Bronchial epithelial cell (primary cell): ENCODE measurements around the gene RNU5D-1. TPM values are rescaled to one million over a fixed set of nuclear protein-coding genes. Genes with fewer than 3 reads are reported as not detected.
"Not testable (repeated sequence)": the region's sequence is repeated elsewhere in the genome, so short reads cannot be mapped to it uniquely, and the experiment has no call there.

Experiments used
- DNase-seq: peaks from one replicate; pipeline ENCODE4 v3.0.0-alpha.2; 2010; ENCODE audit warnings: low read depth
- FAIRE-seq: peaks from 2 replicates; lab custom pipeline; 2011; peaks lifted over from hg19 to GRCh38; lab: Jason Lieb, UNC
- H3K27me3 ChIP-seq: 2 replicates; pipeline ENCODE4 v1.5.1; 2011; ENCODE audit warnings: low read length; ENCODE audit not compliant: control insufficient read depth, insufficient read depth
- H3K36me3 ChIP-seq: 2 replicates; pipeline ENCODE4 v1.5.1; 2011; ENCODE audit warnings: low read length; ENCODE audit not compliant: control insufficient read depth, insufficient read depth
- H3K4me3 ChIP-seq: 2 replicates; pipeline ENCODE4 v1.5.1; 2011; ENCODE audit warnings: mild to moderate bottlenecking, low read depth, low read length, control low read depth
- CTCF ChIP-seq: IDR thresholded peaks from 2 replicates; pipeline ENCODE4 v1.5.1; 2011; ENCODE audit warnings: mild to moderate bottlenecking, moderate library complexity, low read length, control low read depth, inconsistent platforms; ENCODE audit not compliant: insufficient read depth, severe bottlenecking
- total RNA-seq: library from RNA; depleted of rRNA; stranded (reverse); fragments of >200 nt; gene quantifications from 2 replicates; pipeline ENCODE4 v1.2.1, GENCODE V29; 2014

The RNU5D-1 gene
- total RNA-seq, 1 donor from 2014 or later = not detected

DNA sequence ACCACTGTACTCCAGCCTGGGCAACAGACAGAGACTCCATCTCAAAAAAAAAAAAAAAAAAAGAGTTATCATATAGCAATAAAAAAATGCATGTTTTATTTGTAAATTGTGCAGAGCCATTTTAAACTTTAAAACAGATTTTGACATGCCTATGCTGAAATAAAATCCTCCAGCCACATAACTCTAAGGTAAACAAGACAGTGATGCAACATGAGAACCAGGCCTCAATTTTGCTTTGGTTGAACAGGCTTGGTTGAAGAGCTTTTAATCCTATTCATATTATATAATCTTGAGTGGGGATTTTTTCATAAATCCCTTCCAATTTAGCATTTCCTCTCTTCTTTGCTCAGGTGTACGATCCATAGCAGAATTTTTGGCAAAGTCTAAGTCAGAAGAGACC, 30.4 kb downstream of the RNU5D-1 start:
- TF ChIP-seq CTCF = no peak
- DNase-seq (peak; percentile 55), FAIRE-seq (no peak)
- H3K4me3 ChIP-seq = no peak overlapping the region
- H3K27me3 ChIP-seq = no peaks in the 10 kb centered on the region
- H3K36me3 ChIP-seq = no peaks in the 10 kb centered on the region

DNA sequence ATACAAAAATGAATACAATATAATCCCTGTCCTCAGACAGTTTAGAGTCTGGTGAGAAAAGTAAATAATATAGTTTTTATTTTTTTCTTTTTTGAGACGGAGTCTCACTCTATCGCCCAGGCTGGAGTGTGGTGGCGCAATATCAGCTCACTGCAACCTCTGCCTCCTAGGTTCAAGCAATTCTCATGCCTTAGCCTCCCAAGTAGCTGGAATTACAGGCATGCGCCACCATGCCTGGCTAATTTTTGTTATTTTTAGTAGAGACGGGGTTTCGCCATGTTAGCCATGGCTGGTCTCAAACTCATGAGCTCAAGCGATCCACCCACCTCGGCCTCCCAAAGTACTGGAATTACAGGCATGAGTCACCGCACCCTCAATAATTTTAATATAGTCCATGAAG, 31.6 kb downstream of the RNU5D-1 start:
- DNase-seq, FAIRE-seq, H3K27me3 ChIP-seq, H3K4me3 ChIP-seq, H3K36me3 ChIP-seq: not testable (repeated sequence)

DNA sequence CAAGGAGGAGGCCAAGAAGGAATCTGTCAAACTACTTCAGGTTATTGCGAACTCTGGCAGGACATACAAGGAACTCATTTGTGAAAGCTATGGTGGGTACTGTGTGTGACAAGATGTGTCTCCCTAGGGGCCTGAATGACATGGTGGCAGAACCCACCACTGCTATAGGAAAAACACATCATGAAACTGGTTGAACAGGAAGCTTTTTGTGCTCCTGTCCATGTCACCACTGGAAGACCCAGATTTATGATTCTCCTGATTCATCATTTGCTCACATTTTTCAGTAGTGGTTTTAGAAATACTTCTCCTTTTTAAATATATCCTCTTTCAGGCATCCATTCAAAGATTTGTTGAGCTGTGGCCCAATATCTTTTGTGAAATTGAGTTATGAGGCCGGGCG, 32.8 kb downstream of the RNU5D-1 start:
- no peaks in the 10 kb centered on the region for H3K27me3 ChIP-seq
- FAIRE-seq (no peak), DNase-seq (no peak)
- no peaks in the 10 kb centered on the region for H3K36me3 ChIP-seq
- no peak for TF ChIP-seq CTCF
- H3K4me3 ChIP-seq = no peak overlapping the region

- H3K27me3 ChIP-seq = no peaks in the 10 kb centered on the region
- FAIRE-seq = peak; percentile 58
Observed at GRCh38 chr1:44696789-44697345, 34.1 kb downstream of the RNU5D-1 start.

DNA sequence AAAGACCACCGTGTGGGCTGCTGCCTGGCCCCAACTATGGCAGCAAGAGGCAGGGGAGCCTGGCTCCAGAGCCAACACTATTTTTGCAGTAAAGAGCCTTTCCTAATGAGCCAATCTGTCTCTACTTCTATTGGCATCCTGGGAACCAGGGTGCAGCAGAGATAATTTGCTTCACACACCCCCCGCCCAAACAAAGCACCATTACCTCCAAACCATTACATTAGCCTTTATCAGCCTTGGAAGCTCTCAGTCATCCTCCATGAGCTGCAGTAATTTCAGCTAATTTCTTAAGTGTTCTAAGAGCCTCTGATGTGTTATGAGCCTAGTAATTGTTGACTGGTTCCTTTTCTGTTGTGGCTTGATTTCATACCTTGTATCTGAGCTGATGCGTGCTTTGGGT, 34.9 kb downstream of the RNU5D-1 start:
- TF ChIP-seq CTCF = no peak
- Histone ChIP-seq H3K27me3 (no peaks in the 10 kb centered on the region), H3K4me3 (no peak overlapping the region), H3K36me3 (no peaks in the 10 kb centered on the region)
- FAIRE-seq = no peak
- no peak for DNase-seq

More at GRCh38 chr1:44696789-44697345, 34.1 kb downstream of the RNU5D-1 start:
- no peak for TF ChIP-seq CTCF
- Histone ChIP-seq H3K4me3 (no peak overlapping the region), H3K36me3 (no peaks in the 10 kb centered on the region)
- no peak for DNase-seq

DNA sequence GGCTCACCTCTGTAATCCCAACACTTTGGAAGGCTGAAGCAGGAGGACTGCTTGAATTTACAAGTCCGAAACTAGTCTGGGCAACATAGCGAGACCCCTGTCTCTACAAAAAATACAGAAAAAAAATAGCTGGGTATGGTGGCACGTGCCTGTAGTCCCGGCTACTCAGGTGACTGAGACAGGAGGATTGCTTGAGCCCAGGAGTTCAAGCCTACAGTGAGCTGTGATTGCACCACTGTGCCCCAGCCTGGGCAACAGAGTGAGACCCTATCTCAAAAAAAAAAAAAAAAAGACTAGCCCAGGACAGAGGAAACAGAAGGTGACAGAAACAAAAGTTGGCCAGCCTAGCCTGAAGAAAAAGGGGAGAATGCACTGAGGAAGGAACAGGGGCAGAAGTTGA, 35.3 kb downstream of the RNU5D-1 start:
- no peak for TF ChIP-seq CTCF
- FAIRE-seq (no peak), DNase-seq (no peak)
- H3K4me3 ChIP-seq = no peak overlapping the region
- H3K36me3 ChIP-seq = no peaks in the 10 kb centered on the region
- no peaks in the 10 kb centered on the region for H3K27me3 ChIP-seq
